Measurements from ENCODE around the gene DEFB113. TPM values are rescaled to one million over a fixed set of nuclear protein-coding genes. Genes with fewer than 3 reads are reported as not detected.

DEFB113 gene
- polyA plus RNA-seq, 2 of the 4 experiments (the other 2 are of a cell fraction): not detected

DNA sequence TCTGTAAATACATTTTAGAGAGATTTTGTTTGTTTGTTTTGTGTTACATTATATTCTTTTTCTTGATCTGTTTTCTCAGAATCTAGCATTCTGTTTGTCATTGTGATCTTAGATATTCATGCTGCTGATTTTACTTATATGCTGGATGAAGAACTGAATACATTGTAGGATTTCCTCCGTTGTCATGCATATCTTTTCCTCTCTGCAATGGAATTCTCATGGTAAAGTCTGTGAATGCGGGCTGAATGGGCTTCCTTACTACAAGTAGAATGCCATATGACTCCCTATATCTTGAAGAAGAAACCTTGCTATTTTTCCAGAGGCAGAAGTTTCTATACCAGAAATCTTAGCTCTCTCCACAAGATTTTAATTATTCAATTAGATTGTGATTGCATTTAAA, 3.1 kb downstream of the DEFB113 start:
- Histone ChIP-seq H3K4me1 (no peaks in the 10 kb centered on the region), H3K4me3 (no peak overlapping the region), H3K4me2 (no peak overlapping the region), H3K9me3 (no peaks in the 10 kb centered on the region), H3K27ac (no peak overlapping the region)
- no peak for DNase-seq (ENCODE audit: low read depth in 1 of 2, low spot score in 1 of 2)
- ChIA-PET CTCF (no interaction called here), POLR2A (no interaction called here)
- FAIRE-seq: no peak
- TF ChIP-seq GATA3 (IDR thresholded peaks at IDR 0.05; ENCODE audit: borderline replicate concordance): no peak
- TF ChIP-seq KDM5A (IDR thresholded peaks at IDR 0.05): no peak
- no peak for TF ChIP-seq POLR2AphosphoS2 (conservative IDR thresholded peaks at IDR 0.05; ENCODE audit: low read length)
- TF ChIP-seq, protein P1, sequence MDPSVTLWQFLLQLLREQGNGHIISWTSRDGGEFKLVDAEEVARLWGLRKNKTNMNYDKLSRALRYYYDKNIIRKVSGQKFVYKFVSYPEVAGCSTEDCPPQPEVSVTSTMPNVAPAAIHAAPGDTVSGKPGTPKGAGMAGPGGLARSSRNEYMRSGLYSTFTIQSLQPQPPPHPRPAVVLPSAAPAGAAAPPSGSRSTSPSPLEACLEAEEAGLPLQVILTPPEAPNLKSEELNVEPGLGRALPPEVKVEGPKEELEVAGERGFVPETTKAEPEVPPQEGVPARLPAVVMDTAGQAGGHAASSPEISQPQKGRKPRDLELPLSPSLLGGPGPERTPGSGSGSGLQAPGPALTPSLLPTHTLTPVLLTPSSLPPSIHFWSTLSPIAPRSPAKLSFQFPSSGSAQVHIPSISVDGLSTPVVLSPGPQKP (IDR thresholded peaks at IDR 0.05; ENCODE audit: low read depth, low read length): no peak
- no peak for TF ChIP-seq ESRRA (IDR thresholded peaks at IDR 0.05; ENCODE audit: borderline replicate concordance, low read length)
- no peak for TF ChIP-seq TP53 (CRISPR knock-in tag; IDR thresholded peaks at IDR 0.05)
- no peak for TF ChIP-seq CHD4 (IDR thresholded peaks at IDR 0.05; ENCODE audit: borderline replicate concordance)
- TF ChIP-seq, protein P2, sequence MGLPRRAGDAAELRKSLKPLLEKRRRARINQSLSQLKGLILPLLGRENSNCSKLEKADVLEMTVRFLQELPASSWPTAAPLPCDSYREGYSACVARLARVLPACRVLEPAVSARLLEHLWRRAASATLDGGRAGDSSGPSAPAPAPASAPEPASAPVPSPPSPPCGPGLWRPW (IDR thresholded peaks at IDR 0.05): no peak
- TF ChIP-seq, protein P3, sequence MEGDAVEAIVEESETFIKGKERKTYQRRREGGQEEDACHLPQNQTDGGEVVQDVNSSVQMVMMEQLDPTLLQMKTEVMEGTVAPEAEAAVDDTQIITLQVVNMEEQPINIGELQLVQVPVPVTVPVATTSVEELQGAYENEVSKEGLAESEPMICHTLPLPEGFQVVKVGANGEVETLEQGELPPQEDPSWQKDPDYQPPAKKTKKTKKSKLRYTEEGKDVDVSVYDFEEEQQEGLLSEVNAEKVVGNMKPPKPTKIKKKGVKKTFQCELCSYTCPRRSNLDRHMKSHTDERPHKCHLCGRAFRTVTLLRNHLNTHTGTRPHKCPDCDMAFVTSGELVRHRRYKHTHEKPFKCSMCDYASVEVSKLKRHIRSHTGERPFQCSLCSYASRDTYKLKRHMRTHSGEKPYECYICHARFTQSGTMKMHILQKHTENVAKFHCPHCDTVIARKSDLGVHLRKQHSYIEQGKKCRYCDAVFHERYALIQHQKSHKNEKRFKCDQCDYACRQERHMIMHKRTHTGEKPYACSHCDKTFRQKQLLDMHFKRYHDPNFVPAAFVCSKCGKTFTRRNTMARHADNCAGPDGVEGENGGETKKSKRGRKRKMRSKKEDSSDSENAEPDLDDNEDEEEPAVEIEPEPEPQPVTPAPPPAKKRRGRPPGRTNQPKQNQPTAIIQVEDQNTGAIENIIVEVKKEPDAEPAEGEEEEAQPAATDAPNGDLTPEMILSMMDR (IDR thresholded peaks at IDR 0.05): no peak
- no peak for TF ChIP-seq RNF2 (IDR thresholded peaks at IDR 0.05; ENCODE audit: borderline replicate concordance, low read depth)
- 6% methylated on average over 2 of the region's 2 CpGs for WGBS (ENCODE audit: missing lambda C conversion rate)
- no peak for ATAC-seq

DNA sequence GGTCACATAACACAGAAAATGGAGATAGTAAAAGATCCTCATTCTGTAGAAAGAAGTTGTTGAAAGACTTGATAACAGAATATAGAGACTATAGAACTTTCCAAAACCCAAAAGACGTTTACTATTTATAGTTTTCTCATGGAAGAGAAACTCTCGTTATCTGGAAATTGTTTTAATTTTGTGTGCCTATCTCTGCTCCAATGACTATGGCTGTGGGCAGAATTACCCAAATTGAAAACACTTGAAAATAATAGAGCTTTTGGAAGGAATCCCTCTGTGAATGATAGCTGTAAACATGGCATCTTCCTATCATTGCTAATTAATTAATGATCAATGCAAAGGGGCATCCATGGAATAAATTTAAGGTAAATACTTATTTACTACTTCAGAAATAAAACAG, 5.4 kb downstream of the DEFB113 start, which contains the start of gene DEFB114:
TSS of gene DEFB114 (minus strand) at position 101 of the 400 bp plus-strand sequence. CDS start at position 42, 59 bp downstream.
- Histone ChIP-seq H3K9me3 (no peaks in the 10 kb centered on the region), H3K4me1 (no peaks in the 10 kb centered on the region), H3K4me2 (no peak within 1 kb of the TSS), H3K27ac (no peak within 1 kb of the TSS), H3K4me3 (no peak within 1 kb of the TSS)
- ATAC-seq (no peak), FAIRE-seq (no peak), DNase-seq (ENCODE audit: low read depth in 1 of 2, low spot score in 1 of 2) (no peak)
- ChIA-PET POLR2A (no interaction called here), CTCF (no interaction called here)
- no peak for TF ChIP-seq HOXA7 (CRISPR knock-in tag; IDR thresholded peaks at IDR 0.05)
- no peak for TF ChIP-seq EHF (CRISPR knock-in tag; IDR thresholded peaks at IDR 0.05)
- TF ChIP-seq RAD21 (conservative IDR thresholded peaks at IDR 0.05 in 1 of 2, IDR thresholded peaks at IDR 0.05 in 1 of 2): no peak
- no peak for TF ChIP-seq KDM5A (IDR thresholded peaks at IDR 0.05)
- no peak for TF ChIP-seq BHLHE40 (IDR thresholded peaks at IDR 0.05; ENCODE audit: low read depth, low read length)
- no peak for TF ChIP-seq MYC (IDR thresholded peaks at IDR 0.05; ENCODE audit: borderline replicate concordance, low read length)
- no peak for TF ChIP-seq NFE2L2 (conservative IDR thresholded peaks at IDR 0.05; ENCODE audit: low read length)
- TF ChIP-seq, protein P4, sequence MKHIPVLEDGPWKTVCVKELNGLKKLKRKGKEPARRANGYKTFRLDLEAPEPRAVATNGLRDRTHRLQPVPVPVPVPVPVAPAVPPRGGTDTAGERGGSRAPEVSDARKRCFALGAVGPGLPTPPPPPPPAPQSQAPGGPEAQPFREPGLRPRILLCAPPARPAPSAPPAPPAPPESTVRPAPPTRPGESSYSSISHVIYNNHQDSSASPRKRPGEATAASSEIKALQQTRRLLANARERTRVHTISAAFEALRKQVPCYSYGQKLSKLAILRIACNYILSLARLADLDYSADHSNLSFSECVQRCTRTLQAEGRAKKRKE (CRISPR knock-in tag; IDR thresholded peaks at IDR 0.05; ENCODE audit: low read depth): no peak
- no peak for TF ChIP-seq FOSL2 (IDR thresholded peaks at IDR 0.05)
- TF ChIP-seq FOSL2 (CRISPR knock-in tag; IDR thresholded peaks at IDR 0.05): no peak
- no peak for TF ChIP-seq FOXS1 (CRISPR knock-in tag; IDR thresholded peaks at IDR 0.05)
- no peak for TF ChIP-seq KDM1A (IDR thresholded peaks at IDR 0.05; ENCODE audit: low read depth)
- TF ChIP-seq ZNF302 (CRISPR knock-in tag; IDR thresholded peaks at IDR 0.05): no peak
- TF ChIP-seq, protein P2 (IDR thresholded peaks at IDR 0.05): no peak
- no peak for TF ChIP-seq MAFK (IDR thresholded peaks at IDR 0.05; ENCODE audit: partially characterized antibody)
- TF ChIP-seq, protein P5, sequence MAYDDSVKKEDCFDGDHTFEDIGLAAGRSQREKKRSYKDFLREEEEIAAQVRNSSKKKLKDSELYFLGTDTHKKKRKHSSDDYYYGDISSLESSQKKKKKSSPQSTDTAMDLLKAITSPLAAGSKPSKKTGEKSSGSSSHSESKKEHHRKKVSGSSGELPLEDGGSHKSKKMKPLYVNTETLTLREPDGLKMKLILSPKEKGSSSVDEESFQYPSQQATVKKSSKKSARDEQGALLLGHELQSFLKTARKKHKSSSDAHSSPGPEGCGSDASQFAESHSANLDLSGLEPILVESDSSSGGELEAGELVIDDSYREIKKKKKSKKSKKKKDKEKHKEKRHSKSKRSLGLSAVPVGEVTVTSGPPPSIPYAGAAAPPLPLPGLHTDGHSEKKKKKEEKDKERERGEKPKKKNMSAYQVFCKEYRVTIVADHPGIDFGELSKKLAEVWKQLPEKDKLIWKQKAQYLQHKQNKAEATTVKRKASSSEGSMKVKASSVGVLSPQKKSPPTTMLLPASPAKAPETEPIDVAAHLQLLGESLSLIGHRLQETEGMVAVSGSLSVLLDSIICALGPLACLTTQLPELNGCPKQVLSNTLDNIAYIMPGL (CRISPR knock-in tag; IDR thresholded peaks at IDR 0.05; ENCODE audit: borderline replicate concordance): no peak
- no peak for TF ChIP-seq ESRRA (IDR thresholded peaks at IDR 0.05; ENCODE audit: borderline replicate concordance, low read length)
- TF ChIP-seq SMC3 (IDR thresholded peaks at IDR 0.05): no peak
- TF ChIP-seq, protein P1 (IDR thresholded peaks at IDR 0.05; ENCODE audit: low read depth, low read length): no peak
- TF ChIP-seq HOXB5 (CRISPR knock-in tag; IDR thresholded peaks at IDR 0.05): no peak
- no peak for TF ChIP-seq CHD4 (IDR thresholded peaks at IDR 0.05; ENCODE audit: borderline replicate concordance)
- 4% methylated on average over 2 of the region's 2 CpGs for WGBS (ENCODE audit: missing lambda C conversion rate)
